ELR (cell line): ENCODE results near the gene RBM15.

ENCODE experiments used
- DNase-seq: peaks from one replicate; pipeline ENCODE4 v3.0.0-alpha.2; 2015; ENCODE audit warnings: low read depth

The RBM15 gene

DNA sequence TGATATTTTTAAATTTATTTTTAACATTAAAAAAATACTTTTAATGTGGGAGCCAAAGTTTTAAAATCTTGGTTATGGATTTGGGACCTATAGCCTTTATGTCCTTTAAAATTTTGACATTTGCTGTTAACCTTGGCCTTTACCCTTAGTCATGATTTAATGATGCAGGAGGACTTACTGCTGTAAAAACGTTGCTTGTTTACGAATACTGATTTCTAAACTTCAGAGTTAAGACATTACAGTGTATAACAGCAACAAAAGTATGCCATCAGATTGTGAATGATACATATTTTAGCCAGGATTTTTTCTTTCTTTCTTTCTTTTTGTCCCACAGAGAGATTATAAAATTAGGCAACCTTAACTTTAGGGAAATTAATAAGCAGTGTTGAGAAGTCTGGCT is 8.9 kb downstream of the RBM15 start:
- DNase-seq: no peak

DNA sequence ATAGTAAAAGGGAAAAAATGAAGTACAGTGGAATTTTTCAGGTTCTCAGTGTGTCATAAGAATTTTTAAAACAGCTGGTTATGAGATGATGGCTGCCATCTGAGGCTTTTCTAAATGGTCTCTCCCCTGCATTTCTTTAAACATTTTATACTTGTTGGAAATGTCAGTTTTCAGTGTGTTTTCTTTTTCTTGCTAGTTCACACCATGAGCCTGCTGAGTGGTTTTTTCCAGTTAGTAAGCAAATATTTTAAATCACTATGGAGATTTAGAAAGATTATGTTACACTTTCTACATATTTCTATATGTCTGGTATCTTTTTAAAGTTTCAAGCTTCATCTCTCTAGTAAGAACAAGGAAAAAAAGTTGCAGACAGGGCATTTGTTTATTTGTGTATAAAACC is 9.6 kb downstream of the RBM15 start:
- no peak for DNase-seq

GRCh38 chr1:110350360-110350759 is 11.2 kb downstream of the RBM15 start:
- DNase-seq: no peak

GRCh38 chr1:110355321-110355720 is 16.1 kb downstream of the RBM15 start:
- no peak for DNase-seq

DNA sequence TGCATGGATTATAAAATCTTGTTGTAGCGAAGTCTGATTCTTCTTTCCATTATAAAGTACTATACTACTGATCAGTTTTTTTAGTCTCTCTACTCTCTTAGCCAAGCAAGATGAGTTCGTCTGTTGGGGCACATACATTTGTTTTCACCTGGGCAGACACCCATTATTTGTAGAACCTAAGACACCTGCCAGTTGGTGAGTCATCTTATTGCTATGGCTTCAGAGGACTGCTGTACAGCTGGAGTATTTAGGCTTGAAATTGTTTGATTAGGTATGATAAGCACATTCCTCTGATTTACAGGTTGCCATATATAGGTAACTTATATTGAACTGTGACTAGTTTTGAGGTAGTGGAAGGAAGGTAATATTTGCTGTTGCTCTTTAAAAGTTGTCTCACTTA is 17.2 kb downstream of the RBM15 start:
- DNase-seq: no peak

GRCh38 chr1:110360431-110360830 is 21.3 kb downstream of the RBM15 start:
- peak; percentile 26 for DNase-seq

GRCh38 chr1:110361856-110362255 is 22.7 kb downstream of the RBM15 start:
- no peak for DNase-seq

DNA sequence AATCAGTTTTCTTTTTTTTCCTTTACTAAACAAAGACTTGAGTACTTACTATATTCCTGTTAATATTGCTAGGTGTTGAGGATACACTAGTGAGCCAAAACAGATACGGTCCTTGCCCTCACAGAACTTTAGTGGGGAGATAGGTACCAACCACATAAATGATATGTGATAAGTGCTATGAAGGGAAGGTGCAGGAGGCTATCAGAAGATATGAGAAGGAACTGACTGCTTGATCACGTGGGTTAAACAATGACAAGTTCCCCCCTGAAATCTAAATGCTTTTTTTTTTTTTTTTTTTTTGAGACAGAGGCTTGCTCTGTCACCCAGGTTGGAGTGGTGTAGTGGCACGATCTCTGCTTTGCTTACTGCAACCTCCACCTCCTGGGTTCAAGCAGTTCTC is 25.0 kb downstream of the RBM15 start:
- DNase-seq: no peak

GRCh38 chr1:110370827-110371226 is 31.6 kb downstream of the RBM15 start:
- DNase-seq: peak; percentile 79

- DNase-seq: no peak
Observed at GRCh38 chr1:110375490-110375889, 36.3 kb downstream of the RBM15 start.

GRCh38 chr1:110380672-110381283 is 41.6 kb downstream of the RBM15 start:
- peak; percentile 19 for DNase-seq

- peak; percentile 30 for DNase-seq
Observed at GRCh38 chr1:110383251-110383990, 44.2 kb downstream of the RBM15 start.

DNA sequence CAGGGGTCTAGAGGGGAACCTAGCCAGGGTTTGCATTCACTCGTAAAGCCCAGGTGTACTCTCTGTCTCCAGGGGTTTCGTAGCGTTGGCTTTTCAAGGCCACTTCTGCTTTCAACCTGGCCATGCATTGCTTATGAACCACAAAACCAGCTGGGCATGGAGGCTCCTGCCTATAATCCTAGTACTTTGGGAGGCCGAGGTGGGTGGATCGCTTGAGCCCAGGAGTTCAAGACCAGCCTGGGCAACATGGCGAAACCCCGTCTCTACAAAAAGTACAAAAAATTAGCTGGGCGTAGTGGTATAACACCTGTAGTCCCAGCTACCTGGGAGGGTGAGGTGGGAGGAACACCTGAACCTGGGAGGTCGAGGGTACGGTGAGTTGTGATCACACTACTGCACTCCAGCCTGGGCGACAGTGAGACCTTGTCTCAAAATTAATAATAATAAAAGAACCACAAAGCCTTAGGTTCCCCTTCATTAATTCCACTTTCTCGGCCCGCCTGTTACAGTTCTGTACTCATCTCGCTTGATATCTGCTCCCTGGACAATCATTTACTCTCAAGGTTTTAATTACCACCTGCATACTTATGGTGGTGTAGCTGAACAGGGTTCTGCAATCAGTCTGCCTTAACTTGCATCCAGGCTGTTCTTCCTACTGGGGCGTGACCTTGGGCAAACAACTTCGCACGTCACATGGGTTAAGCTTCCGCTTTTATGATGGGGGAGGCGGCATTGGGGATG is 45.6 kb downstream of the RBM15 start:
- DNase-seq: no peak

GRCh38 chr1:110385369-110385768 is 46.2 kb downstream of the RBM15 start:
- DNase-seq: no peak

DNA sequence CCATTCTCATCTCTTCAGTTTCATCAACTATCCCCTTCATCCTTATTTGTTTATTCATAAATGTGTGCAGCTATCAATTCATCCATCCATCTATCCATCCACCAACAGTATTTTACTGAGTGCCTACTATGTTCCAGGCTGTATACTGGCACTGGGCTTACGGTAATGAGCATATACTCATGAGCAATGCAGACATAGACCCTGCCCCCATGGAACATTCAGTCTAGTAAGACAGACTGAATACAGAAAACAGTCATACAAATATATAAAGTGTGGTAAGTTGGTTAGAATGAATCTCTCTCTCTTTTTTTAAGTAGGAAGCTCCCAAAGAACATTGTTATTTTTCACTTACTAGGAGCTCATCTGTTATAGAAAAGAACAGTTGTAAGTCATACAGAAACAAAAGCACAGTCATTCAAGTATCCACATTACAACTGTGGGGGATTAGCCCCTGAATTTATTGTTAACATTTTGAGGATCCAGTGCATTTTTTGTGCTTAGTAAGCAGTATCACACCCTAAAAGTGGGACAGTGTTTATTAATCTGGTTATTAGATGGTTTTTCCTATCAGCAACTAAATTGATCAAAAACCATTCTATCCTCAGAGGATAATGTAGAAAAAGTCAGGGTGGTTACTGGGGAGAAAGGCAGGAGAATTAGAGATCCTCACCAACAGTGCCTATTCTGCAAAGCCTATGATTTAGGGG is 48.0 kb downstream of the RBM15 start:
- DNase-seq: no peak

DNA sequence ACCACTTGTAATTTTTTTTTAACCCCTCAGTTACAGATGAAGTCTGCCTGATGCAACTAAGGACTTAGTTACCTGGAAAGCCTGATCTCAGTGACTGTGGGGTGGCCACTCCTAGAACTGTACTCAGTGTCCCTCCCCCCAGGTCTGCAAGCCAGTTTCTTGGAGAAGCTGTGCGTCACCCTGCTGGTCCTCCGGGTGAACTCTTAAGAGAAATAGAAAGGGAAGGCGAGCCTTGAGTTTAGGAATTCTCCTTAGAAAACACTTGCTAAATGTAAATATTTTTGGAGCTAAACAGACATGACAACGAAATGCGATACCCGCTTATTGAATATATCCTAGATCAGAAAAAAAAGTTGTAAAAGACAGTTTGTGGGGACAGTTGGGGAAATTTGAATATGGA is 50.9 kb downstream of the RBM15 start:
- DNase-seq: peak; percentile 84

GRCh38 chr1:110390692-110391245 is 51.6 kb downstream of the RBM15 start, which contains the start of gene SLC16A4:
Gene SLC16A4, minus strand, starts transcription at chr1:110391026. Its CDS starts 1,703 bp downstream, at chr1:110389323.
- DNase-seq: peak; percentile 80

- DNase-seq: no peak
Observed at GRCh38 chr1:110393286-110393685, 54.1 kb downstream of the RBM15 start.

DNA sequence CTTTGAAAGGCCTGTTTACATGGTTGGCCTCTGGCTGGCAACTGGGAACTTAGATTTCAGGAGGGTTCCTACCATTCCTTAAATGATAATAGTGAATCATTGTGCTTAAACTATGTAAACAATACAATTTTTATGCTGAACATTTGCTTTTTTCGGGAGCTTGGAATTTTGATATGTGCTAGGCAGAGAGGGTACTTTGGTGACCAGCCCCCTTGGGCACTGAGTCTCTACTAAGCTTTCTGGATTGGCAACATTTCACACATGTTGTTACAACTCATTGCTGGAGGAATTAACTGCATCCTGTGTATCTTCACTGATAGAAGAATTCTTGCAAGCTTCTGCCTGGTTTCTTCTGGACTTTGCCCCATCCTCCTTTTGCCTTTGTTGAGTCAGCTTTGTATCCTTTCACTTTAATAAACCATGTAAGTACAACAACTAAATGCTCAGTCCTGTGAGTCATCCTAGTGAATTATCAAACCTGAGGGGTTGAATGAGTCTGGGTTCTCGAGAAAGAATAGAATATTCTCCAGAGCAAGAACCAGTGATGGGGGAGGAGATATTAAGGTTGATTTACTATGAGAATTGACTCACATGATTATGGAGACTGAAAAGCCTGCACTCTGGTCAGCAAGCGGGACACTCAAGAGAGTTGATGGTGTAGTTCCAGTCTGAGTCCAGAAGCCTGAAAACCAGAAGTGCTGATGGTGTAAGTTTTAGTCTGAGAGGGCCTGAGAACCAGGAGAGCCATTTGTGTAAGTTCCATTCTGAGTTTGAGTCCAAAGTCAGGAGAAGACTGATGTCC is 54.7 kb downstream of the RBM15 start:
- peak; percentile 90 for DNase-seq

GRCh38 chr1:110394493-110394820 is 55.3 kb downstream of the RBM15 start:
- no peak for DNase-seq
